Neural cell (in vitro differentiated cells): ENCODE results near the gene RIC3. TPM values are rescaled to one million over a fixed set of nuclear protein-coding genes. Genes with fewer than 3 reads are reported as not detected.

Experiments used
- H2AFZ ChIP-seq: fragments of 200-600, 300-800 bp; sonication (generic), shearing (Covaris generic); 2 replicates; pipeline ENCODE4 v1.6.0; 2014; ENCODE audit warnings: low read depth, mild to moderate bottlenecking, antibody characterized with exemption, low read length, moderate library complexity
- H3F3A ChIP-seq: fragments of 200-600 bp; shearing (Covaris generic); 2 replicates; pipeline ENCODE4 v1.6.1; 2016; ENCODE audit warnings: mild to moderate bottlenecking, moderate library complexity, mixed read lengths, antibody characterized with exemption, low read length; ENCODE audit not compliant: insufficient read depth, poor library complexity, severe bottlenecking
- H3K27ac ChIP-seq: fragments of 200-600, 300-800 bp; sonication (generic), shearing (Covaris generic); 2 replicates; pipeline ENCODE4 v1.5.1; 2014; ENCODE audit warnings: mild to moderate bottlenecking, low read length, moderate library complexity
- H3K27me3 ChIP-seq: fragments of 300-800, 200-600 bp; sonication (generic), shearing (Covaris generic); 2 replicates; pipeline ENCODE4 v1.6.0; 2014; ENCODE audit warnings: mild to moderate bottlenecking, low read depth, low read length, moderate library complexity; ENCODE audit not compliant: insufficient read depth
- H3K36me3 ChIP-seq: fragments of 300-800, 200-600 bp; sonication (generic), shearing (Covaris generic); 2 replicates; pipeline ENCODE4 v1.5.1; 2014; ENCODE audit warnings: mild to moderate bottlenecking, antibody characterized with exemption, low read length, moderate library complexity; ENCODE audit not compliant: insufficient read depth
- H3K4me2 ChIP-seq: fragments of 300-800, 200-600 bp; sonication (generic), shearing (Covaris generic); 2 replicates; pipeline ENCODE4 v1.6.0; 2014; ENCODE audit warnings: mild to moderate bottlenecking, low read length
- H3K4me3 ChIP-seq: fragments of 300-800, 200-600 bp; sonication (generic), shearing (Covaris generic); 2 replicates; pipeline ENCODE4 v1.5.1; 2014; ENCODE audit warnings: mild to moderate bottlenecking, low read length, moderate library complexity
- H3K79me2 ChIP-seq: fragments of 200-600 bp; shearing (Covaris generic); replicated peaks from 2 replicates; pipeline ENCODE4 v1.6.0; 2014; ENCODE audit warnings: mild to moderate bottlenecking, low read length, moderate library complexity; ENCODE audit not compliant: insufficient read depth
- H3K9ac ChIP-seq: fragments of 300-800, 200-600 bp; sonication (generic), shearing (Covaris generic); 2 replicates; pipeline ENCODE4 v1.6.1; 2016; ENCODE audit warnings: mild to moderate bottlenecking, low read length, mixed read lengths
- H3K9me2 ChIP-seq: fragments of 200-600 bp; shearing (Covaris generic); 2 replicates; pipeline ENCODE4 v1.6.1; 2016; ENCODE audit warnings: mild to moderate bottlenecking, low read length, mixed read lengths; ENCODE audit not compliant: insufficient read depth
- H3K9me3 ChIP-seq: fragments of 200-600, 300-800 bp; sonication (generic), shearing (Covaris generic); 2 replicates; pipeline ENCODE4 v1.6.1; 2016; ENCODE audit warnings: mild to moderate bottlenecking, mixed run types, low read length, moderate library complexity, mixed read lengths
- H4K20me1 ChIP-seq: fragments of 200-600 bp; shearing (Covaris generic); 2 replicates; pipeline ENCODE4 v1.6.1; 2016; ENCODE audit warnings: mild to moderate bottlenecking, mixed run types; ENCODE audit not compliant: insufficient read depth
- EP300 ChIP-seq: fragments of 450-650 bp; conservative IDR thresholded peaks from 2 replicates; pipeline ENCODE4 v1.6.1; 2014; ENCODE audit warnings: antibody characterized with exemption, mild to moderate bottlenecking, moderate library complexity; ENCODE audit not compliant: poor library complexity, severe bottlenecking
- EZH2 ChIP-seq: fragments of 200-600, 300-800 bp; shearing (Covaris generic), sonication (generic); IDR thresholded peaks from 2 replicates; pipeline ENCODE4 v1.6.1; 2014; ENCODE audit warnings: antibody characterized with exemption, low read length, borderline replicate concordance, mild to moderate bottlenecking; ENCODE audit not compliant: insufficient read depth, poor library complexity, severe bottlenecking
- MXI1 ChIP-seq: fragments of 450-650 bp; conservative IDR thresholded peaks from 2 replicates; pipeline ENCODE4 v1.6.1; 2014; ENCODE audit warnings: antibody characterized with exemption, mild to moderate bottlenecking; ENCODE audit not compliant: poor library complexity, severe bottlenecking
- POLR2AphosphoS5 ChIP-seq: IDR thresholded peaks from 2 replicates; pipeline ENCODE4 v1.6.1; 2012
- RAD21 ChIP-seq: fragments of 450-650 bp; conservative IDR thresholded peaks from 2 replicates; pipeline ENCODE4 v1.6.1; 2014; ENCODE audit warnings: antibody characterized with exemption, mild to moderate bottlenecking, moderate library complexity
- SMC3 ChIP-seq: fragments of 450-650 bp; conservative IDR thresholded peaks from 2 replicates; pipeline ENCODE4 v1.6.1; 2014; ENCODE audit warnings: antibody characterized with exemption, mild to moderate bottlenecking, moderate library complexity; ENCODE audit not compliant: poor library complexity
- TAF1 ChIP-seq: IDR thresholded peaks from 2 replicates; pipeline ENCODE4 v1.6.1; 2012; ENCODE audit warnings: low read depth
- polyA plus RNA-seq: library from polyadenylated mRNA; depleted of rRNA; stranded (reverse); fragments of >200 nt; gene quantifications from 2 replicates; pipeline ENCODE4 v1.2.3, GENCODE V29; 2014
- TF ChIP-seq, protein P1 (sequence below): IDR thresholded peaks from 2 replicates; pipeline ENCODE4 v1.6.1; 2012; ENCODE audit warnings: borderline replicate concordance
- TF ChIP-seq, protein P2 (sequence below): fragments of 450-650 bp; IDR thresholded peaks from 2 replicates; pipeline ENCODE4 v1.5.1; 2014; ENCODE audit warnings: antibody characterized with exemption, mild to moderate bottlenecking, moderate library complexity; ENCODE audit not compliant: poor library complexity, severe bottlenecking

RIC3 gene
- polyA plus RNA-seq, 1 donor from 2014 or later = 94.5 TPM

DNA sequence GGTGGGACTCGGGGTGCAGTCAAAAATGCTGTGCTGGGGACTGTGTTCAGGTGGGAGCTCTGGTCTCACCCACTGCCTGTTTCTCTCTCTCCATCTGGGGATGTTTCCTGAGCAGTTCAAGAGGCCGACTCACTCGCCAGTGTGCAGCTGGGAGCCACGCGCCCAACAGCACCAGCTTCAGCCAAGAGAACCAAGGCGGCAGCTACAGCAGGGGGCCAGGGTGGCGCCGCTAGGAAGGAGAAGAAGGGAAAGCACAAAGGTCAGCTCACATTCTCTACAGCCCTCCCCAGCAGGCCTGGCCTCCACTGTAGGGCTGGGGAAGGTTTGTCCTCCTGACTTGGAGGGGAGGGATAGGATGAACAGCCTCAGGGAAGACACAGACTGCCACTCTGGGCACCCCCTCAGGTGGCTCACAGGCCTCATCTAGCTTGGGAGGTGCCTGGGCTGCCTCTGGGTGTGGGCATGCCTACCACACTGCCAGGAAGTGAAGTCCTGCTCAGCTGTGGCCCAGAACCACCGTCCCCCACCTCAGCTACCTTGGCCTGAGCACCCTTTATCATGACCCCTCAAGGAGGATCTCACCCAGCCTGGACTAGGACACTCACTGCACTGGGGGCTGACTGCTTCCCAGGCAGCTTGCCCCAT lies 74.8 kb downstream of the RIC3 start:
- no peak for TF ChIP-seq POLR2AphosphoS5
- no peak for TF ChIP-seq RAD21
- TF ChIP-seq, protein P1, sequence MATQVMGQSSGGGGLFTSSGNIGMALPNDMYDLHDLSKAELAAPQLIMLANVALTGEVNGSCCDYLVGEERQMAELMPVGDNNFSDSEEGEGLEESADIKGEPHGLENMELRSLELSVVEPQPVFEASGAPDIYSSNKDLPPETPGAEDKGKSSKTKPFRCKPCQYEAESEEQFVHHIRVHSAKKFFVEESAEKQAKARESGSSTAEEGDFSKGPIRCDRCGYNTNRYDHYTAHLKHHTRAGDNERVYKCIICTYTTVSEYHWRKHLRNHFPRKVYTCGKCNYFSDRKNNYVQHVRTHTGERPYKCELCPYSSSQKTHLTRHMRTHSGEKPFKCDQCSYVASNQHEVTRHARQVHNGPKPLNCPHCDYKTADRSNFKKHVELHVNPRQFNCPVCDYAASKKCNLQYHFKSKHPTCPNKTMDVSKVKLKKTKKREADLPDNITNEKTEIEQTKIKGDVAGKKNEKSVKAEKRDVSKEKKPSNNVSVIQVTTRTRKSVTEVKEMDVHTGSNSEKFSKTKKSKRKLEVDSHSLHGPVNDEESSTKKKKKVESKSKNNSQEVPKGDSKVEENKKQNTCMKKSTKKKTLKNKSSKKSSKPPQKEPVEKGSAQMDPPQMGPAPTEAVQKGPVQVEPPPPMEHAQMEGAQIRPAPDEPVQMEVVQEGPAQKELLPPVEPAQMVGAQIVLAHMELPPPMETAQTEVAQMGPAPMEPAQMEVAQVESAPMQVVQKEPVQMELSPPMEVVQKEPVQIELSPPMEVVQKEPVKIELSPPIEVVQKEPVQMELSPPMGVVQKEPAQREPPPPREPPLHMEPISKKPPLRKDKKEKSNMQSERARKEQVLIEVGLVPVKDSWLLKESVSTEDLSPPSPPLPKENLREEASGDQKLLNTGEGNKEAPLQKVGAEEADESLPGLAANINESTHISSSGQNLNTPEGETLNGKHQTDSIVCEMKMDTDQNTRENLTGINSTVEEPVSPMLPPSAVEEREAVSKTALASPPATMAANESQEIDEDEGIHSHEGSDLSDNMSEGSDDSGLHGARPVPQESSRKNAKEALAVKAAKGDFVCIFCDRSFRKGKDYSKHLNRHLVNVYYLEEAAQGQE = no peak
- no peak for TF ChIP-seq TAF1
- TF ChIP-seq MXI1 = no peak
- no peak for TF ChIP-seq SMC3
- TF ChIP-seq, protein P2, sequence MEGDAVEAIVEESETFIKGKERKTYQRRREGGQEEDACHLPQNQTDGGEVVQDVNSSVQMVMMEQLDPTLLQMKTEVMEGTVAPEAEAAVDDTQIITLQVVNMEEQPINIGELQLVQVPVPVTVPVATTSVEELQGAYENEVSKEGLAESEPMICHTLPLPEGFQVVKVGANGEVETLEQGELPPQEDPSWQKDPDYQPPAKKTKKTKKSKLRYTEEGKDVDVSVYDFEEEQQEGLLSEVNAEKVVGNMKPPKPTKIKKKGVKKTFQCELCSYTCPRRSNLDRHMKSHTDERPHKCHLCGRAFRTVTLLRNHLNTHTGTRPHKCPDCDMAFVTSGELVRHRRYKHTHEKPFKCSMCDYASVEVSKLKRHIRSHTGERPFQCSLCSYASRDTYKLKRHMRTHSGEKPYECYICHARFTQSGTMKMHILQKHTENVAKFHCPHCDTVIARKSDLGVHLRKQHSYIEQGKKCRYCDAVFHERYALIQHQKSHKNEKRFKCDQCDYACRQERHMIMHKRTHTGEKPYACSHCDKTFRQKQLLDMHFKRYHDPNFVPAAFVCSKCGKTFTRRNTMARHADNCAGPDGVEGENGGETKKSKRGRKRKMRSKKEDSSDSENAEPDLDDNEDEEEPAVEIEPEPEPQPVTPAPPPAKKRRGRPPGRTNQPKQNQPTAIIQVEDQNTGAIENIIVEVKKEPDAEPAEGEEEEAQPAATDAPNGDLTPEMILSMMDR = no peak
- no peak for TF ChIP-seq EP300
- no peak for TF ChIP-seq EZH2
- no peak overlapping the region for H3K9ac ChIP-seq
- peaks cover 5% of the 10 kb centered on the region for H3K36me3 ChIP-seq

DNA sequence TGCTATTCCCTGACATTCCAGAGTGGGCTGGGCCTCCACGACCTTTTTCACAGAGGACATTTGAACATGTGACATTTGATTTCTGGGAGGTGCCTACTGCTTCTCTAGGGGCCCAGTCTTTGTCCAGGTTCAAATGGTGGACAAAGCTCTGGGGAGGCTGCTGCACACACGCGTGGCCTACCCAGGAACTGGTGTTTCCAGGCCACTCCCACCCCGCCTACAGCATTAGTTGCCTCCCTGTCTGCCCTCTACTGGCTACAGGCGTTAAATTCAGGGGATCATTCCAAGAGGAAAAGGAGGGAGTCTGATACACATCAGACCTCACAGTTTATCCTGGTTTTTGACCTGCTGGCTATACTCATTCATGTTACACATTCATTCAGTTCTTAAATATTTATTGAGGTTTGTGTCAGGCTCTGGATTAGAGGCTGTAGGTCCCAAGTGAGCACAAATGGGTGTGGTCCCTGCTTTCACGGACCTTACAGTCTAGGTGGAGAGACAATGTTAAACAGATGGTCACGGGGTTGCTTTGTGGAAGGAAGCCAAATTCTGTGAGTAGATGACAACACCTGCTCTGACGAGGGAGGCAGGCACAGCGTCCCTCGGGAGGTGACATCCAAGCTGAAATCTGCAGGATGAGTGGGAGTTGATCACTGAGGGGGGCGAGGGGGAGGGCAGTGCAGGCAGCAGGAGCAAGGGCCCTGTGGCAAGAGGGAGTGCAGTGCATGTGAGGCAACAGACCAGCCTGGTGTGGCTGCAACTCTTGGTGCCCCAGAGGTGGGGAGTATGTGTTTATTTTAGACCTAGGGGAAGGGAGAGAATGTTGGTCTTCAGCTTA lies 76.0 kb downstream of the RIC3 start:
- no peak overlapping the region for H2AFZ ChIP-seq

More for the DNA sequence above, 74.8 kb downstream of the RIC3 start:
- H3F3A ChIP-seq = no peaks in the 10 kb centered on the region
- no peak overlapping the region for H3K4me3 ChIP-seq
- no peaks in the 10 kb centered on the region for H3K9me2 ChIP-seq
- H3K79me2 ChIP-seq = peaks cover 5% of the 10 kb centered on the region
- H3K27me3 ChIP-seq = no peaks in the 10 kb centered on the region
- H2AFZ ChIP-seq = no peak overlapping the region
- H4K20me1 ChIP-seq = peaks cover 4% of the 10 kb centered on the region
- no peak overlapping the region for H3K27ac ChIP-seq
- no peaks in the 10 kb centered on the region for H3K9me3 ChIP-seq
- no peak overlapping the region for H3K4me2 ChIP-seq

More for the DNA sequence above, 76.0 kb downstream of the RIC3 start:
- peaks cover 5% of the 10 kb centered on the region for H3K36me3 ChIP-seq
- no peaks in the 10 kb centered on the region for H3F3A ChIP-seq
- no peak overlapping the region for H3K27ac ChIP-seq
- peaks cover 4% of the 10 kb centered on the region for H4K20me1 ChIP-seq
- H3K9me2 ChIP-seq = no peaks in the 10 kb centered on the region
- no peak overlapping the region for H3K4me3 ChIP-seq
- H3K9ac ChIP-seq = no peak overlapping the region
- no peaks in the 10 kb centered on the region for H3K9me3 ChIP-seq
- H3K4me2 ChIP-seq = no peak overlapping the region
- TF ChIP-seq EP300 (no peak), POLR2AphosphoS5 (no peak), SMC3 (peak; percentile 61), TAF1 (no peak), EZH2 (no peak), RAD21 (peak; percentile 49), MXI1 (no peak)
- TF ChIP-seq, protein P2 = peak; percentile 66
- TF ChIP-seq, protein P1 = no peak
- peaks cover 12% of the 10 kb centered on the region for H3K79me2 ChIP-seq
- no peaks in the 10 kb centered on the region for H3K27me3 ChIP-seq
